CD4-positive, alpha-beta memory T cell (primary cell): Measurements from ENCODE around the gene PACRGL. TPM values are rescaled to one million over a fixed set of nuclear protein-coding genes. Genes with fewer than 3 reads are reported as not detected.
"Not testable (repeated sequence)": the region's sequence is repeated elsewhere in the genome, so short reads cannot be mapped to it uniquely, and the experiment has no call there.

Experiments
- CTCF ChIA-PET: fragments of 350-600 bp; sonication (Branson Sonifier 250); formaldehyde crosslinking; loops from one replicate; lab custom pipeline; 2021; ENCODE audit warnings: inconsistent platforms; ENCODE audit not compliant: partially characterized antibody; lab: Charles Lee
- POLR2A ChIA-PET: fragments of 350-600 bp; sonication (Branson Sonifier 250); formaldehyde crosslinking; loops from one replicate; lab custom pipeline; 2021; ENCODE audit not compliant: partially characterized antibody; lab: Charles Lee
- DNase-seq, 5 donors: peaks; one replicate each; pipeline versions ENCODE4 v3.0.0 to v3.0.0-alpha.2; 2020 to 2022; ENCODE audit warnings: mixed read lengths in 1 of 5
- H3K27ac ChIP-seq: one replicate; pipeline ENCODE4 v1.7.0; 2013; ENCODE audit warnings: low read depth, low read length
- H3K27me3 ChIP-seq: 2 replicates; pipeline ENCODE4 v1.7.0; 2013; ENCODE audit warnings: mild to moderate bottlenecking, low read length, moderate library complexity; ENCODE audit not compliant: insufficient read depth
- H3K36me3 ChIP-seq: 2 replicates; pipeline ENCODE4 v1.7.0; 2013; ENCODE audit warnings: mild to moderate bottlenecking, low read length, moderate library complexity; ENCODE audit not compliant: insufficient read depth
- H3K4me1 ChIP-seq: 2 replicates; pipeline ENCODE4 v1.7.0; 2013; ENCODE audit warnings: mild to moderate bottlenecking, low read length, moderate library complexity; ENCODE audit not compliant: insufficient read depth
- H3K4me3 ChIP-seq, 2 donors: one replicate each; pipeline ENCODE4 v1.7.0; 2013; ENCODE audit warnings: low read length in 2 of 2, mild to moderate bottlenecking in 1 of 2
- H3K9me3 ChIP-seq, 2 donors: one replicate each; pipeline ENCODE4 v1.7.0; 2013; ENCODE audit warnings: low read length in 2 of 2, control low read depth in 1 of 2; ENCODE audit not compliant: control insufficient read depth in 1 of 2
- H3K27ac Mint-ChIP-seq, 7 donors: one replicate each; pipeline ENCODE4 v1.8.0; 2020 to 2021; ENCODE audit warnings: mixed read lengths in 7 of 7, mild to moderate bottlenecking in 6 of 7, inconsistent platforms in 3 of 7, moderate library complexity in 3 of 7
- H3K27me3 Mint-ChIP-seq, 2 donors: one replicate each; pipeline ENCODE4 v1.8.0; 2020 to 2021; ENCODE audit warnings: mixed read lengths in 2 of 2
- H3K36me3 Mint-ChIP-seq, 2 donors: one replicate each; pipeline ENCODE4 v1.8.0; 2020 to 2021; ENCODE audit warnings: mixed read lengths in 2 of 2, inconsistent platforms in 1 of 2, mild to moderate bottlenecking in 1 of 2
- H3K4me1 Mint-ChIP-seq, 4 donors: one replicate each; pipeline ENCODE4 v1.8.0; 2020 to 2021; ENCODE audit warnings: mixed read lengths in 4 of 4, mild to moderate bottlenecking in 1 of 4
- H3K4me3 Mint-ChIP-seq, 8 donors: one replicate each; pipeline ENCODE4 v1.8.0; 2020 to 2021; ENCODE audit warnings: mixed read lengths in 8 of 8, mild to moderate bottlenecking in 7 of 8, moderate library complexity in 6 of 8, inconsistent platforms in 3 of 8
- H3K9me3 Mint-ChIP-seq, 8 donors: one replicate each; pipeline ENCODE4 v1.8.0; 2020 to 2021; ENCODE audit warnings: mixed read lengths in 8 of 8, mild to moderate bottlenecking in 5 of 8, inconsistent platforms in 3 of 8, moderate library complexity in 1 of 8
- intact Hi-C: fragments of 100-400 bp; cut with micrococcal nuclease; formaldehyde crosslinking; loops from one replicate; pipeline ENCODE4 v1.15.1; 2023
- polyA plus RNA-seq, 2 donors: library from polyadenylated mRNA; unstranded; fragments of 300-500 nt; fragmentation: Illumina TruSeq; gene quantifications; one replicate each; pipeline ENCODE4 v1.2.3, GENCODE V29; 2021
- total RNA-seq, 2 experiments: library from RNA; stranded (reverse); gene quantifications; one replicate each; pipeline ENCODE4 v1.2.3, GENCODE V29; 2021

The PACRGL gene
- total and polyA plus RNA-seq, 4 experiments from 2014 or later = 5.4 to 14.4 (median 9.9) TPM

DNA sequence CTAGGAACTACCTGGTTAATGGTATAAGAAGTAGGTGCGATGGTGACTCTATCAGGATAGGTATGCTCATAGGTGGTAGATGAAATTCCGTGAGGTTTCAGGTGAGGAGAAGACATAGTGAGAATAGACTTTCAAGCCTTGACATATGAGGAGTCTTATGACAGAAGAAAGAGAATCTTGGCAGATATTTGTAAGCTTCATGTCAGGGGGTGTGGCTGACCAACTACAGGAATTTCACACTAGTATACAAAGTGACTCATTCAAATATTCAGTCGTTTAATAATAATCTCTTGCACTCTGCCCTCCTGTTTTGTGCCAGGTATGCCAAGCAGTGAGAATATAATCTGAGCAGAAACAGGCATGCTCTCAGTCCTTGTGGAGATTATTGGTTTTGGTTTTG is 22.8 kb downstream of the PACRGL start:
- H3K4me3 Mint-ChIP-seq = no peak overlapping the region
- Histone ChIP-seq H3K4me3 (no peak overlapping the region), H3K27ac (no peak overlapping the region), H3K36me3 (peaks cover 8% of the 10 kb centered on the region), H3K27me3 (no peaks in the 10 kb centered on the region), H3K9me3 (no peaks in the 10 kb centered on the region), H3K4me1 (no peaks in the 10 kb centered on the region)
- H3K9me3 Mint-ChIP-seq = peaks cover 2 to 14% (median 10%) of the 10 kb centered on the region in 8 donors
- intact Hi-C loops = no loop called here
- H3K27ac Mint-ChIP-seq = no peak overlapping the region
- peaks cover 74 to 82% of the 10 kb centered on the region in 2 donors for H3K36me3 Mint-ChIP-seq
- H3K4me1 Mint-ChIP-seq = peaks cover 0 to 4% (median 0%) of the 10 kb centered on the region in 4 donors
- ChIA-PET POLR2A (no interaction called here), CTCF (no interaction called here)
- DNase-seq = no peak
- H3K27me3 Mint-ChIP-seq = no peaks in the 10 kb centered on the region

DNA sequence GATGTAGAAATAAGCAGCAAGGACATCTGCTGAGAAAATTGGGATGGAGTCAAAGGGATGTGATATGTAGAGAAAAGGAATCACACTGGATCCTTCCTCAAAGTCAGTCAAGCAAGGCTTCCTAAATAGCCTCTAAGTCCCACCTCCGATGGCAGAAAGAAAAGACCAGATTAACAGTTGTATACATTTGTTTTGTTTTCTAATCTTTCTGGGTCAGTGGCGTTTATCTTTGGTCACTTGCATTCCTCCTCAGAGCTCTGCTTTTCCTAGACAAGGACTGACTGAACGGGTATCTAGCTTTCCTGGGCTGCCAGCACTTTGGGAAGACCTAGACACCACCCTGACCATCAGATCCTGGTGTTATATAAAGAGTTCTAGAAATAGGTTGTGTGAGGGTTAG is 23.2 kb downstream of the PACRGL start:
- Mint-ChIP-seq H3K4me3 (no peak overlapping the region), H3K9me3 (peaks cover 2 to 14% (median 10%) of the 10 kb centered on the region in 8 donors), H3K36me3 (peaks cover 69 to 78% of the 10 kb centered on the region in 2 donors), H3K27me3 (no peaks in the 10 kb centered on the region), H3K27ac (no peak overlapping the region), H3K4me1 (peaks cover 0 to 4% (median 0%) of the 10 kb centered on the region in 4 donors)
- H3K4me1 ChIP-seq = no peaks in the 10 kb centered on the region
- H3K36me3 ChIP-seq = peaks cover 8% of the 10 kb centered on the region
- ChIA-PET POLR2A (no interaction called here), CTCF (no interaction called here)
- no peaks in the 10 kb centered on the region for H3K9me3 ChIP-seq
- DNase-seq = no peak
- H3K4me3 ChIP-seq = no peak overlapping the region
- H3K27ac ChIP-seq = no peak overlapping the region
- intact Hi-C loops = no loop called here
- no peaks in the 10 kb centered on the region for H3K27me3 ChIP-seq

DNA sequence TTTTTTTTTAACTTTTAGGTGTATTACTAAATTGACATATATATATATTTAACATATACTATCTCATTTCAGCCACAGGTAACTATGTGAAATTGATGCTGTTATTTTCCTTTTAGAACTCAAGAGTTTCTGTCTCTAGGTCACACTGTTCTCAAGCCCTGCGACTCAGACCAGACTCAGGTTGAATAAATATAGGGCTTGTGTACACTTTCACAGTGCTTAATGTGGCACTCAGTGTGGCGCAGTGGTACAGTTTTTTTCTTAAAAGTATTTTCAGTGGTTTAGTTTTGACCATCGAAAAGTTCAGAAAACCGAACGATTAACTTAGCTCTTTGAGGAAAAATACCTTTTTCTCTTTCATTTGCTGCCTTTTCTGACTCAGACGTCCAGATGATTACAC is 24.7 kb downstream of the PACRGL start:
- Mint-ChIP-seq H3K27me3 (no peaks in the 10 kb centered on the region), H3K4me1 (no peaks in the 10 kb centered on the region), H3K4me3 (no peak overlapping the region), H3K27ac (peak overlapping the region in 1 of 7 donors; percentile 29), H3K9me3 (peaks cover 0 to 13% (median 9%) of the 10 kb centered on the region in 8 donors), H3K36me3 (peaks cover 66 to 72% of the 10 kb centered on the region in 2 donors)
- ChIA-PET CTCF (no interaction called here), POLR2A (no interaction called here)
- no peaks in the 10 kb centered on the region for H3K4me1 ChIP-seq
- intact Hi-C loops = no loop called here
- DNase-seq = no peak
- H3K9me3 ChIP-seq = no peaks in the 10 kb centered on the region
- H3K36me3 ChIP-seq = peaks cover 12% of the 10 kb centered on the region
- no peak overlapping the region for H3K27ac ChIP-seq
- no peak overlapping the region for H3K4me3 ChIP-seq
- H3K27me3 ChIP-seq = no peaks in the 10 kb centered on the region

DNA sequence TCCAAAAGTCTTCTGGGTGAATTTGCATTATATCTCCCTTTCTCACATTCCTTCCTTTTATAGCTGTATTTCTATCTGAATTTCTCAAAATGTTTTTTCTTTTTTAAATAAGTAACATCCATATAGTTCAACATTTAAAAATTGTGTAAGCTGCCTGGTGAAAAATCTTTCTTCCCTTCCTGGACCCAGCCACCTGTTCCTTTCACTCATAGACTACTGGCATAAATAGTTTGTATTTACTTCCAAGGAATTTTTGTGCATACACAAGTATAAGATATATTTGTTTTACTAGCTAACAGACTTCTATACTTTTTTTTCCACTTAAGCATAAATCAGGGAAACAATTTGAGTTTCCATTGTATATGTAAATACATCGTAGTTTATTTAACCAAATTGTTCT is 35.7 kb downstream of the PACRGL start:
- Mint-ChIP-seq H3K36me3 (peaks cover 55 to 78% of the 10 kb centered on the region in 2 donors), H3K4me1 (peaks cover 0 to 4% (median 1%) of the 10 kb centered on the region in 4 donors), H3K4me3 (no peak overlapping the region), H3K9me3 (peaks cover 9 to 46% (median 34%) of the 10 kb centered on the region in 8 donors), H3K27me3 (no peaks in the 10 kb centered on the region), H3K27ac (no peak overlapping the region)
- peaks cover 4% of the 10 kb centered on the region for H3K36me3 ChIP-seq
- H3K4me1 ChIP-seq = no peaks in the 10 kb centered on the region
- POLR2A ChIA-PET = no interaction called here
- no peaks in the 10 kb centered on the region for H3K27me3 ChIP-seq
- CTCF ChIA-PET = no interaction called here
- H3K27ac ChIP-seq = no peak overlapping the region
- H3K9me3 ChIP-seq = no peaks in the 10 kb centered on the region
- DNase-seq = no peak
- intact Hi-C loops = no loop called here
- no peak overlapping the region for H3K4me3 ChIP-seq

DNA sequence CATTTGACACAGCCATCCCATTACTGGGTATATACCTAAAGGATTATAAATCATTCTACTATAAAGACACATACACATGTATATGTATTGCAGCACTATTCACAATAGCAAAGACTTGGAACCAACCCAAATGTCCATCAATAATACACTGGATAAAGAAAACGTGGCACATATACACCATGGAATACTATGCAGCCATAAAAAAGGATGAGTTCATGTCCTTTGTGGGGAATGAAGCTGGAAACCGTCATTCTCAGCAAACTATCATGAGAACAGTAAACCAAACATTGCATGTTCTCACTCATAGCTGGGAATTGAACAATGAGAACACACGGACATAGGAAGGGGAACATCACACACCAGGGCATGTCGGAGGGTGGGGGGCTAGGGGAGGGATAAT is 45.7 kb downstream of the PACRGL start:
- H3K27ac ChIP-seq, POLR2A ChIA-PET, H3K27me3 Mint-ChIP-seq, H3K4me3 ChIP-seq, H3K36me3 ChIP-seq, H3K4me3 Mint-ChIP-seq, DNase-seq, H3K9me3 ChIP-seq, intact Hi-C loops, H3K27ac Mint-ChIP-seq, H3K4me1 ChIP-seq, H3K27me3 ChIP-seq, CTCF ChIA-PET, H3K4me1 Mint-ChIP-seq: not testable (repeated sequence)
- Mint-ChIP-seq H3K36me3 (peaks cover 9 to 29% of the 10 kb centered on the region in 2 donors), H3K9me3 (peaks cover 7 to 32% (median 27%) of the 10 kb centered on the region in 8 donors)

DNA sequence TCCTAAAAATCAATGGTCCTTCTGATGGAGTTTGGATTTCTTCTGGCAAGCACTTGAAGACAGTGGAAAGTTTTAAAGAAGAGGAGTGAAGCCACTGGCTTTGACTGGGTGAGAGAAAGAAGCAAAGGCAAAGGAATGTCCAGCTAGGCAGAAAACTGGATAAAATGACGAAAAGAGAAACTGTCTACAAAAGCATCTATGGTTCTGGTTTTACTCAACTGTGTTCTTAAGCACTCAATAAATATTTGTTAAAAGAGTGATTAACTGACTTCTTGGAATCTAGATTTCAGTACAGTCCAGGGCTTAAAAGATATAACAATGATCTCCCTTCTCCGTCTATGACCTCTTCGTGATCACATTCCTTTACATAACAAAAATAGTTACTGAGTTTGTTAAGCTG is 52.4 kb downstream of the PACRGL start:
- Mint-ChIP-seq H3K9me3 (peaks cover 0 to 2% (median 0%) of the 10 kb centered on the region in 8 donors), H3K4me1 (no peaks in the 10 kb centered on the region), H3K27ac (no peak overlapping the region), H3K36me3 (peaks cover 12 to 30% of the 10 kb centered on the region in 2 donors), H3K27me3 (no peaks in the 10 kb centered on the region), H3K4me3 (no peak overlapping the region)
- Histone ChIP-seq H3K4me3 (no peak overlapping the region), H3K27me3 (no peaks in the 10 kb centered on the region), H3K36me3 (no peaks in the 10 kb centered on the region), H3K27ac (no peak overlapping the region), H3K4me1 (no peaks in the 10 kb centered on the region), H3K9me3 (no peaks in the 10 kb centered on the region)
- CTCF ChIA-PET = no interaction called here
- intact Hi-C loops = no loop called here
- POLR2A ChIA-PET = no interaction called here
- no peak for DNase-seq

DNA sequence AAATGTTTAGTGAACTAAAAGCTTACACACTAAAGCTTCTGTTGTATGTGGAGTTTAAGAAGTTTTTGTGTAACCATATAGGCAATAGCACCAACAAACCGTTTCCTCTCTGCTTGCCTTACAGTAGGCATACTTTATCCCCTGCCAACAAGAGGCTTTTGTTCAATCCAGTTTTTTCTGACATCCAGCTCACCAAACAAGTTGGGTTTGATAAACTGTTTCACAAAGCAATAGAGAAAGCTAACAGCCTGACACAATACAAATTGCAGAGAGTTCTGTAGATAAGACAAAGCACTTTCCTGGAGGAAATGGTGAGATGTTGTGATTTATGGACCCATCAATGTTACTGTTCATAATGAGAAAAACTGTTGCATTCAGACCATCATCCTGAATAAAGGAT is 53.8 kb downstream of the PACRGL start:
- ChIA-PET POLR2A (no interaction called here), CTCF (no interaction called here)
- H3K4me1 Mint-ChIP-seq = no peaks in the 10 kb centered on the region
- H3K4me3 Mint-ChIP-seq = no peak overlapping the region
- intact Hi-C loops = no loop called here
- Histone ChIP-seq H3K4me3 (no peak overlapping the region), H3K27me3 (no peaks in the 10 kb centered on the region), H3K4me1 (no peaks in the 10 kb centered on the region), H3K9me3 (no peaks in the 10 kb centered on the region), H3K36me3 (no peaks in the 10 kb centered on the region), H3K27ac (no peak overlapping the region)
- H3K27ac Mint-ChIP-seq = no peak overlapping the region
- no peak for DNase-seq
- H3K9me3 Mint-ChIP-seq = peaks cover 0 to 2% (median 0%) of the 10 kb centered on the region in 8 donors
- peaks cover 9 to 30% of the 10 kb centered on the region in 2 donors for H3K36me3 Mint-ChIP-seq
- no peaks in the 10 kb centered on the region for H3K27me3 Mint-ChIP-seq

DNA sequence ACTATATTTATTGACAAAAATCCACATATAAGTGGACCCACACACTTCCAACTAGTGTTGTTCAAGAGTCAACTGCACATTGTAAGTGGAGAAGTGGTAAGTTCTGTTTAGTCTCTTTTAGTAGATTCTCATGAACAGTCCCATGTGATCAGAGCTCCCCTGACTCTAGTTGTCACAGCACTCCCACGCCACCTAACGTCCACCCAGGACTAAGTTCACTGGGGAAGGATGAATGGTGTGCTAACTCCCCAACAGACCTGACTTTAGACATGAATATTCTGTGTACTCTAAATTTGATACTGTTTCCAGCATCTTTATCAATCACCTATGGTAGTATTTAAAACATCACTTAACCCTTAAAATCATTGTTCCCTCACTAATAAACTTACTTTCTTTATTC is 59.8 kb downstream of the PACRGL start:
- ChIA-PET CTCF (no interaction called here), POLR2A (no interaction called here)
- intact Hi-C loops = no loop called here
- Histone ChIP-seq H3K4me1 (no peaks in the 10 kb centered on the region), H3K27me3 (no peaks in the 10 kb centered on the region), H3K4me3 (no peak overlapping the region), H3K27ac (no peak overlapping the region), H3K9me3 (no peaks in the 10 kb centered on the region), H3K36me3 (no peaks in the 10 kb centered on the region)
- Mint-ChIP-seq H3K4me3 (no peak overlapping the region), H3K4me1 (no peaks in the 10 kb centered on the region), H3K9me3 (peaks cover 0 to 2% (median 0%) of the 10 kb centered on the region in 8 donors), H3K27ac (no peak overlapping the region), H3K27me3 (no peaks in the 10 kb centered on the region), H3K36me3 (no peaks in the 10 kb centered on the region)
- no peak for DNase-seq
